Heart left ventricle (tissue), 13 donors: Measurements from ENCODE around the gene OR51M1.

ENCODE experiments used
- POLR2A ChIP-seq, 2 donors: fragments of 450-650 bp; IDR thresholded peaks; one replicate each; pipeline ENCODE4 v1.6.1; 2017; ENCODE audit warnings: antibody characterized with exemption in 2 of 2, mild to moderate bottlenecking in 2 of 2, moderate library complexity in 2 of 2
- TF ChIP-seq, protein P1 (sequence below), 12 donors: fragments of 200-600 bp; sonication (generic) in 4 of 12; IDR thresholded peaks; one replicate each; pipeline versions ENCODE4 v1.5.0 to v1.8.0; 2018 to 2022; ENCODE audit warnings: antibody characterized with exemption in 12 of 12, mild to moderate bottlenecking in 5 of 12
- donor health status: ischemic (EF 13 %, LVEDD 7.1; RV severe dilation, severe dysfunction).
- donor health status: DM: no; HTN: yes; CAD: no.
- donor health status: DM: no; HTN: no; CAD: no.
- donor health status: ischemic (EF 25% LVEDD 6.9; RV normal size, moderate dysfunction).
- donor health status: ischemic (EF 25% LVEDD 5.7; RV mildly dilated, moderate dysfunction).
- donor health status: ischemic (EF 35%, LVEDD 5.7; RV mildly dilated, moderate dysfunction).
- donor health status: nonischemic (EF 11% LVEDD 7.7; RV severe dilation, severe dysfunction).
- donor health status: DM: yes; HTN: yes; CAD: no.
- donor health status: PGD.
- donor health status: ischemic (EF 29% LVEDD 5.4; RV normal size, mild dysfunction).
- donor health status: nonischemic (EF 23%, LVEDD 6.1; RV moderate dilation, normal function).

DNA sequence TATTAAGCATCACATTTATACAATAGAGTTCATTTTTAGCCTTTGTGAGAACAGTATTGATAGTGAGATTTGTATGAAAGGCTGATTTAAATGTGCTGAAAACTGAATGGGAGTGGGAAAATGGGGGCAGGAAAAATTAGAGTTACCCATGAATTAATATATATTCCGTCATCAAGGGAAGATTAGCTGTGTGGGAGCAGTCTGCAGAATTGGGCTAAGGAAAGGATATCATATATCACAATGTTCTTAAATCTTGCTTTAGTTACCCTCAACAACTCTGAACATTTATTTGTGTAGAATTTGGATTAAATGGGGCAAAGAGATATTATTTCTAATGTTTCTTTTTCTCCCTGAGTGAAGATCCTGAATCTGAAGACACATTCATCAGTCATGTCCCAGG is 38.2 kb downstream of the OR51M1 start, which contains the start of gene OR51Q1:
- TF ChIP-seq, protein P1, sequence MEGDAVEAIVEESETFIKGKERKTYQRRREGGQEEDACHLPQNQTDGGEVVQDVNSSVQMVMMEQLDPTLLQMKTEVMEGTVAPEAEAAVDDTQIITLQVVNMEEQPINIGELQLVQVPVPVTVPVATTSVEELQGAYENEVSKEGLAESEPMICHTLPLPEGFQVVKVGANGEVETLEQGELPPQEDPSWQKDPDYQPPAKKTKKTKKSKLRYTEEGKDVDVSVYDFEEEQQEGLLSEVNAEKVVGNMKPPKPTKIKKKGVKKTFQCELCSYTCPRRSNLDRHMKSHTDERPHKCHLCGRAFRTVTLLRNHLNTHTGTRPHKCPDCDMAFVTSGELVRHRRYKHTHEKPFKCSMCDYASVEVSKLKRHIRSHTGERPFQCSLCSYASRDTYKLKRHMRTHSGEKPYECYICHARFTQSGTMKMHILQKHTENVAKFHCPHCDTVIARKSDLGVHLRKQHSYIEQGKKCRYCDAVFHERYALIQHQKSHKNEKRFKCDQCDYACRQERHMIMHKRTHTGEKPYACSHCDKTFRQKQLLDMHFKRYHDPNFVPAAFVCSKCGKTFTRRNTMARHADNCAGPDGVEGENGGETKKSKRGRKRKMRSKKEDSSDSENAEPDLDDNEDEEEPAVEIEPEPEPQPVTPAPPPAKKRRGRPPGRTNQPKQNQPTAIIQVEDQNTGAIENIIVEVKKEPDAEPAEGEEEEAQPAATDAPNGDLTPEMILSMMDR (IDR thresholded peaks at IDR 0.05) = no peak
- no peak for TF ChIP-seq POLR2A (IDR thresholded peaks at IDR 0.05)
